H1 (cell line): Measurements from ENCODE around the gene EPS8L1. TPM values are rescaled to one million over a fixed set of nuclear protein-coding genes. Genes with fewer than 3 reads are reported as not detected.

Experiments
- CTCF ChIA-PET: fragments of 300-600 bp; sonication (Branson Sonifier 250); formaldehyde crosslinking; loops from one replicate; lab custom pipeline; 2021; ENCODE audit not compliant: partially characterized antibody; lab: Charles Lee
- POLR2A ChIA-PET: fragments of 300-600 bp; sonication (Branson Sonifier 250); formaldehyde crosslinking; loops from one replicate; lab custom pipeline; 2021; ENCODE audit warnings: inconsistent platforms; ENCODE audit not compliant: partially characterized antibody; lab: Charles Lee
- DNase-seq, 2 experiments: peaks; one replicate each; pipeline versions ENCODE4 v3.0.0 to v3.0.0-alpha.2; 2010 to 2022; ENCODE audit warnings: low spot score in 2 of 2, low read depth in 1 of 2, mixed read lengths in 1 of 2
- FAIRE-seq: peaks from 2 replicates; lab custom pipeline; 2011; peaks lifted over from hg19 to GRCh38; lab: Jason Lieb, UNC
- H2AFZ ChIP-seq: 2 replicates; pipeline ENCODE4 v1.8.1; 2012; ENCODE audit warnings: low read length, inconsistent platforms
- H2AK5ac ChIP-seq: 2 replicates; pipeline ENCODE4 v1.6.1; 2013; ENCODE audit warnings: low read depth, low read length
- H2BK120ac ChIP-seq: replicated peaks from 2 replicates; pipeline ENCODE3; 2013; ENCODE audit warnings: low read depth, low read length, inconsistent platforms
- H2BK12ac ChIP-seq: 2 replicates; pipeline ENCODE4 v1.6.1; 2013; ENCODE audit warnings: low read depth, low read length
- H2BK15ac ChIP-seq: 2 replicates; pipeline ENCODE4 v1.6.1; 2013; ENCODE audit warnings: low read length
- H2BK20ac ChIP-seq: 2 replicates; pipeline ENCODE4 v1.6.1; 2013; ENCODE audit warnings: low read length
- H2BK5ac ChIP-seq: 2 replicates; pipeline ENCODE4 v1.6.1; 2013; ENCODE audit warnings: low read depth, low read length
- H3K14ac ChIP-seq: 2 replicates; pipeline ENCODE4 v1.6.1; 2013; ENCODE audit warnings: inconsistent platforms; ENCODE audit not compliant: insufficient read length
- H3K18ac ChIP-seq: 2 replicates; pipeline ENCODE4 v1.6.1; 2013; ENCODE audit warnings: low read length; ENCODE audit errors: extremely low read depth
- H3K23ac ChIP-seq: 2 replicates; pipeline ENCODE4 v1.6.1; 2013; ENCODE audit warnings: inconsistent platforms; ENCODE audit not compliant: insufficient read length
- H3K23me2 ChIP-seq: 2 replicates; pipeline ENCODE4 v1.6.1; 2013; ENCODE audit warnings: low read depth, low read length
- H3K27ac ChIP-seq: 2 replicates; pipeline ENCODE4 v1.6.1; 2011; ENCODE audit warnings: low read depth, low read length, inconsistent platforms
- H3K27me3 ChIP-seq, 4 experiments: replicated peaks in 1 of 4; 1 replicate in 1 of 4; 2 replicates in 3 of 4; pipeline versions ENCODE4 v1.6.1 to v1.8.1; 2011 to 2013; ENCODE audit warnings: low read length in 3 of 4, mild to moderate bottlenecking in 3 of 4, inconsistent platforms in 2 of 4, mixed read lengths in 2 of 4, moderate library complexity in 1 of 4; ENCODE audit not compliant: control insufficient read depth in 3 of 4, insufficient read depth in 3 of 4; ENCODE audit errors: extremely low read depth in 1 of 4
- H3K36me3 ChIP-seq, 4 experiments: 2 replicates each; pipeline versions ENCODE4 v1.6.1 to v1.8.1; 2011 to 2013; ENCODE audit warnings: mild to moderate bottlenecking in 4 of 4, low read length in 3 of 4, moderate library complexity in 2 of 4, control low read depth in 1 of 4, inconsistent platforms in 1 of 4; ENCODE audit not compliant: insufficient read depth in 4 of 4, control insufficient read depth in 2 of 4
- H3K4ac ChIP-seq: replicated peaks from 2 replicates; pipeline ENCODE3; 2013; ENCODE audit warnings: low read length, low read depth, mixed read lengths, inconsistent platforms; ENCODE audit not compliant: insufficient read length
- H3K4me1 ChIP-seq, 4 experiments: replicated peaks in 1 of 4; 1 replicate in 1 of 4; 2 replicates in 3 of 4; pipeline versions ENCODE4 v1.6.1 to v1.8.1; 2011 to 2013; ENCODE audit warnings: low read length in 3 of 4, inconsistent platforms in 2 of 4, mixed read lengths in 1 of 4; ENCODE audit not compliant: insufficient read depth in 4 of 4, control insufficient read depth in 3 of 4
- H3K4me2 ChIP-seq, 2 experiments: 2 replicates each; pipeline versions ENCODE4 v1.6.1 to v1.8.1; 2011 to 2013; ENCODE audit warnings: low read depth in 2 of 2, low read length in 2 of 2, control low read depth in 1 of 2, inconsistent platforms in 1 of 2, mild to moderate bottlenecking in 1 of 2; ENCODE audit not compliant: insufficient read depth in 1 of 2
- H3K4me3 ChIP-seq, 4 experiments: fragments of 200-600, 300-600 bp in 1 of 4; sonication (generic), shearing (Covaris generic), sonication (Bioruptor Twin) in 1 of 4; 2 replicates each; pipeline versions ENCODE4 v1.5.1 to v1.8.1; 2011 to 2016; ENCODE audit warnings: low read length in 4 of 4, low read depth in 3 of 4, control low read depth in 2 of 4, inconsistent platforms in 2 of 4, mild to moderate bottlenecking in 2 of 4, mixed read lengths in 1 of 4, moderate library complexity in 1 of 4; ENCODE audit not compliant: insufficient read depth in 2 of 4; ENCODE audit errors: extremely low read depth in 1 of 4
- H3K56ac ChIP-seq: replicated peaks from 2 replicates; pipeline ENCODE3; 2013; ENCODE audit warnings: low read depth, mild to moderate bottlenecking, mixed read lengths, low read length, inconsistent platforms; ENCODE audit not compliant: insufficient read length
- H3K79me1 ChIP-seq: 2 replicates; pipeline ENCODE4 v1.6.1; 2013; ENCODE audit warnings: low read depth, low read length, control low read depth
- H3K79me2 ChIP-seq, 2 experiments: 2 replicates each; pipeline versions ENCODE4 v1.6.1 to v1.8.1; 2012 to 2013; ENCODE audit warnings: low read length in 2 of 2, mild to moderate bottlenecking in 2 of 2, inconsistent platforms in 1 of 2; ENCODE audit not compliant: insufficient read depth in 2 of 2, control insufficient read depth in 1 of 2
- H3K9ac ChIP-seq, 4 experiments: replicated peaks in 1 of 4; 1 replicate in 1 of 4; 2 replicates in 3 of 4; pipeline versions ENCODE4 v1.6.1 to v1.8.1; 2011 to 2013; ENCODE audit warnings: low read depth in 3 of 4, low read length in 3 of 4, control low read depth in 2 of 4, mild to moderate bottlenecking in 2 of 4, moderate library complexity in 2 of 4, inconsistent platforms in 1 of 4; ENCODE audit errors: extremely low read depth in 1 of 4
- H3K9me3 ChIP-seq, 2 experiments: 2 replicates each; pipeline versions ENCODE4 v1.6.1 to v1.8.1; 2012 to 2013; ENCODE audit warnings: mild to moderate bottlenecking in 2 of 2, moderate library complexity in 2 of 2, control low read depth in 1 of 2, inconsistent platforms in 1 of 2, low read depth in 1 of 2, low read length in 1 of 2, mixed read lengths in 1 of 2; ENCODE audit not compliant: insufficient read depth in 2 of 2
- H4K20me1 ChIP-seq, 2 experiments: replicated peaks in 1 of 2; 2 replicates each; pipeline versions ENCODE3 to v1.8.1; 2011 to 2013; ENCODE audit warnings: inconsistent platforms in 2 of 2, low read length in 2 of 2, mild to moderate bottlenecking in 1 of 2; ENCODE audit not compliant: insufficient read depth in 2 of 2, control insufficient read depth in 1 of 2
- H4K5ac ChIP-seq: 2 replicates; pipeline ENCODE4 v1.6.1; 2013; ENCODE audit warnings: low read length, low read depth, mixed read lengths, inconsistent platforms; ENCODE audit not compliant: insufficient read length
- H4K8ac ChIP-seq: 2 replicates; pipeline ENCODE4 v1.8.0; 2013; ENCODE audit warnings: mild to moderate bottlenecking, moderate library complexity, low read length, inconsistent platforms; ENCODE audit not compliant: insufficient read depth; ENCODE audit errors: extremely low read depth
- H4K91ac ChIP-seq: replicated peaks from 2 replicates; pipeline ENCODE3; 2013; ENCODE audit warnings: low read length, mixed read lengths, inconsistent platforms; ENCODE audit not compliant: insufficient read length
- ASH2L ChIP-seq: fragments of 200-600, 300-600 bp; sonication (generic); IDR thresholded peaks from one replicate; pipeline ENCODE4 v1.7.1; 2017; ENCODE audit warnings: low read length
- CBX5 ChIP-seq: fragments of 300-800, 300-1000 bp; sonication (generic); IDR thresholded peaks from 2 replicates; pipeline ENCODE4 v1.7.1; 2016; ENCODE audit warnings: antibody characterized with exemption, low read length, low read depth
- CHD1 ChIP-seq: IDR thresholded peaks from 2 replicates; pipeline ENCODE4 v1.6.1; 2012; ENCODE audit warnings: low read depth, low read length, improper control_type of control experiment
- EZH2 ChIP-seq: fragments of 200-600 bp; sonication (generic); IDR thresholded peaks from 2 replicates; pipeline ENCODE4 v1.7.1; 2012; ENCODE audit warnings: low read depth, mild to moderate bottlenecking, moderate library complexity, low read length, inconsistent platforms; ENCODE audit not compliant: severe bottlenecking
- KDM1A ChIP-seq: fragments of 200-600, 300-600 bp; sonication (generic); IDR thresholded peaks from 2 replicates; pipeline ENCODE4 v1.7.1; 2016; ENCODE audit warnings: mild to moderate bottlenecking, low read length, borderline replicate concordance
- KDM4A ChIP-seq: IDR thresholded peaks from one replicate; pipeline ENCODE4 v1.7.1; 2012; ENCODE audit warnings: low read depth, mild to moderate bottlenecking, moderate library complexity, low read length, inconsistent platforms; ENCODE audit not compliant: severe bottlenecking
- WGBS, 2 experiments: shearing (Covaris generic) in 1 of 2; methylation state at CpG; one replicate each; pipeline versions ENCODE4 v1.1.6 to v1.1.7; 2013 to 2015; ENCODE audit warnings: low lambda C conversion rate in 2 of 2, mixed read lengths in 2 of 2, inconsistent platforms in 1 of 2, low coverage in 1 of 2, missing lambda C conversion rate in 1 of 2; ENCODE audit not compliant: insufficient replicate concordance in 2 of 2, insufficient coverage in 1 of 2, insufficient read length in 1 of 2; ENCODE audit errors: extremely low coverage in 1 of 2, missing lambda C conversion rate in 1 of 2; 5-methylcytosine and 5-hydroxymethylcytosine counted together
- polyA plus RNA-seq, 7 experiments: library from polyadenylated mRNA; depleted of rRNA in 3 of 7; stranded (reverse) in 5 of 7; unstranded in 2 of 7; fragments of >200 nt in 5 of 7; fragments of 200-250 nt in 2 of 7; gene quantifications; 1 replicate in 5 of 7; 2 replicates in 1 of 7; 4 replicates in 1 of 7; pipeline versions ENCODE4 v1.2.1 to v1.2.3, GENCODE V29; 2011 to 2013; ENCODE audit warnings: missing spikeins in 2 of 7, mixed read lengths in 2 of 7
- total RNA-seq: library from RNA; stranded (reverse); fragmentation: NEBNext Ultra II Directional; extraction: Animal tissue kit (Norgen Biotek cat#: 25700); gene quantifications from 2 replicates; pipeline ENCODE4 v1.2.1, GENCODE V29; 2021

Gene EPS8L1
- total and polyA plus RNA-seq, 2 of the 8 experiments (the other 6 are each of a cell fraction or from before 2014, with no cell fraction given) = 19.8 to 30.2 TPM

DNA sequence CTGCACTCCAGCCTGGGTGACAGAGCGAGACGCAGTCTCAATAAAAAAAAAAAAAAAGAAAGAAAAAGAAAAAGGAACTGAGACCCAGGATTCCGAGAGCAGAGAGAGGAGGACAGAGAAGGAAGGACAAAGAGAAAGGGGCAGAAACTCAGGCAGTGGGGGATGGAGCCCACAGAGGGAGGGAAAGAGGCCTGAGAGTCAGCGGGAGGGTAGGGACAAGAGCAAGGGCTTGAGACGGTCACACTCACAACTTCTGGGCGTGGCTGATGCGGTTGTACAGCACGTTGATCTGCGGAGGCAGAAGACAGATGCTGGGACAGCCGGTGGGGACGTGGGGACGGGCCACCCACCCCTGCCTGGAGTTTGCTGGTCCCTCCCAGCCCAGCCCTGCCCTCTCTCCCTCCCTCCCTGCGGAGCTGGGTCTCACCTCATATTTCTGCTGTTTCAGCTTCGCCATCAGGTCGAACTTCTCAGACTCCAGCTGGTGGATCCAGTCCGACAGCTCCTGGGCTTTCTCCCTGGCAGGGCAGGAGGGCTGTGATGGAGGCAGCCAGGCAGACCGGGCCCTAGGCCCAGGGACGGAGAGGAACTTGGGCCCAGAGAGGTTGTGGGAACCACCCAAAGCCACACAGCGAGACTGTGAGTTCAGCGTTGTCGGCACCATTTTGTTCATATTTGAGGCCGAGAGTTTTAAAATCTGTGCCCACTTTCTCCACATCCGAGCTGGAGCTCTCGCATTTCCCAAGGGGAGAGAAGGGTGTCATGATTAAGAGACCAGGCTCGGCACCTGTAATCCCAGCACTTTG lies 58.2 kb downstream of the EPS8L1 start:
- Histone ChIP-seq H3K27ac (0 out of 2 replicates have a peak overlapping the region, but pooled peaks have one; percentile 15), H2AK5ac (0 out of 2 replicates have a peak overlapping the region, but pooled peaks have one; percentile 65), H3K36me3 (peaks cover 0 to 23% (median 4%) of the 10 kb centered on the region in 4 experiments; a peak in 4 of 8 replicates), H3K23ac (no peak overlapping the region), H3K18ac (no peak overlapping the region), H3K9me3 (no peaks in the 10 kb centered on the region), H2BK120ac (no peak overlapping the region), H3K9ac (no peak overlapping the region), H3K4ac (no peak overlapping the region), H3K27me3 (no peaks in the 10 kb centered on the region), H2BK12ac (0 out of 2 replicates have a peak overlapping the region, but pooled peaks have one; percentile 63), H3K14ac (no peak overlapping the region), H2BK15ac (no peak overlapping the region), H4K20me1 (no peaks in the 10 kb centered on the region), H3K4me2 (no peak overlapping the region), H2BK5ac (peak overlapping the region; percentile 81; the same call in 1 of the 2 replicates), H3K23me2 (no peaks in the 10 kb centered on the region), H3K79me1 (no peaks in the 10 kb centered on the region), H4K5ac (no peak overlapping the region), H3K4me1 (peaks cover 0 to 2% (median 0%) of the 10 kb centered on the region in 4 experiments; a peak in 1 of 7 replicates), H3K56ac (no peak overlapping the region), H4K91ac (peak overlapping the region; percentile 60), H2AFZ (no peak overlapping the region), H2BK20ac (no peak overlapping the region), H4K8ac (no peak overlapping the region), H3K79me2 (no peaks in the 10 kb centered on the region), H3K4me3 (no peak overlapping the region)
- CTCF ChIA-PET = interaction anchor here (0.8 to 3.3 kb wide), 8 partner anchors 13 to 252 kb away, joined by 3 to 17 read pairs (median 6); partner anchors contain the start of gene PPP1R12C
- FAIRE-seq (no peak), DNase-seq (no peak)
- TF ChIP-seq CBX5 (no peak), KDM1A (peak; percentile 50; the same call in 1 of the 2 replicates), CHD1 (no peak), KDM4A (no peak), EZH2 (no peak), ASH2L (no peak)
- 92% methylated on average over 22 of the region's 25 CpGs; no CpG with 5 or more reads in 1 of the 2 experiments for WGBS, 2 experiments
- POLR2A ChIA-PET = interaction anchor here (0.6 to 2.7 kb wide), 9 partner anchors 8 to 146 kb away, joined by 3 to 14 read pairs (median 4); partner anchors contain the start of genes HSPBP1 and TNNT1
